Chondrocyte (in vitro differentiated cells): ENCODE results near the gene COX10. TPM values are rescaled to one million over a fixed set of nuclear protein-coding genes. Genes with fewer than 3 reads are reported as not detected.

Experiments used
- DNase-seq: peaks from one replicate; pipeline ENCODE4 v3.0.0; 2021; ENCODE audit warnings: mixed read lengths, low spot score
- H3K27ac Mint-ChIP-seq: one replicate; pipeline ENCODE4 v1.8.0; 2021; ENCODE audit warnings: mild to moderate bottlenecking, moderate library complexity, mixed read lengths; ENCODE audit not compliant: unreplicated experiment
- H3K27me3 Mint-ChIP-seq: 2 replicates; pipeline ENCODE4 v1.8.0; 2021; ENCODE audit warnings: low read depth, mixed read lengths
- H3K36me3 Mint-ChIP-seq: 2 replicates; pipeline ENCODE4 v1.8.0; 2021; ENCODE audit warnings: low read depth, mixed read lengths
- H3K4me1 Mint-ChIP-seq: 2 replicates; pipeline ENCODE4 v1.8.0; 2021; ENCODE audit warnings: low read depth, mild to moderate bottlenecking, mixed read lengths
- H3K4me3 Mint-ChIP-seq: one replicate; pipeline ENCODE4 v1.8.0; 2021; ENCODE audit warnings: mild to moderate bottlenecking, moderate library complexity, mixed read lengths; ENCODE audit not compliant: unreplicated experiment
- H3K9me3 Mint-ChIP-seq: 2 replicates; pipeline ENCODE4 v1.8.0; 2021; ENCODE audit warnings: low read depth, mixed read lengths
- total RNA-seq: library from RNA; stranded (reverse); gene quantifications from 3 replicates; pipeline ENCODE4 v1.2.1, GENCODE V29; 2021
- TF ChIP-seq, protein P1 (sequence below): fragments of 200-600 bp; sonication (generic); IDR thresholded peaks from 2 replicates; pipeline ENCODE4 v1.5.0; 2021; ENCODE audit warnings: antibody characterized with exemption, mild to moderate bottlenecking, moderate library complexity

COX10 gene
- total RNA-seq, 1 donor from 2014 or later = 12.6 TPM

DNA sequence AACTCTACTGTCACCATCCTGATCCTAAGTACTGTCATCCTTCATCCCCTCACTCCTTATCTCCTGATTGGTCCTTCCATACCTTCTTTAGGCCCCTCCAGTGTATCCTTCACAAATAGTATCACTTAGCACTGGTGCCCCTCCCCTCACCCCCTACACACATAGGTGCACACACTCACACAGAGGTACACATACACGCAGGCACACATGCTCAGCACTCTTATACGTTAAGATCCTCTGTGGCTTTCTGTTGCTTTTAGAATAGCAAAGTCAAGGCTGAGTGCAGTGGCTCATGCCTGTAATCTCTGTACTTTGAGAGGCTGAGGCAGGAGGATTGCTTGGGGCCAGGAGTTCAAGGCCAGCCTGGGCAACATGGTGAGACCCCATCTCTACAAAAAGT, 135.2 kb downstream of the COX10 start:
- TF ChIP-seq, protein P1, sequence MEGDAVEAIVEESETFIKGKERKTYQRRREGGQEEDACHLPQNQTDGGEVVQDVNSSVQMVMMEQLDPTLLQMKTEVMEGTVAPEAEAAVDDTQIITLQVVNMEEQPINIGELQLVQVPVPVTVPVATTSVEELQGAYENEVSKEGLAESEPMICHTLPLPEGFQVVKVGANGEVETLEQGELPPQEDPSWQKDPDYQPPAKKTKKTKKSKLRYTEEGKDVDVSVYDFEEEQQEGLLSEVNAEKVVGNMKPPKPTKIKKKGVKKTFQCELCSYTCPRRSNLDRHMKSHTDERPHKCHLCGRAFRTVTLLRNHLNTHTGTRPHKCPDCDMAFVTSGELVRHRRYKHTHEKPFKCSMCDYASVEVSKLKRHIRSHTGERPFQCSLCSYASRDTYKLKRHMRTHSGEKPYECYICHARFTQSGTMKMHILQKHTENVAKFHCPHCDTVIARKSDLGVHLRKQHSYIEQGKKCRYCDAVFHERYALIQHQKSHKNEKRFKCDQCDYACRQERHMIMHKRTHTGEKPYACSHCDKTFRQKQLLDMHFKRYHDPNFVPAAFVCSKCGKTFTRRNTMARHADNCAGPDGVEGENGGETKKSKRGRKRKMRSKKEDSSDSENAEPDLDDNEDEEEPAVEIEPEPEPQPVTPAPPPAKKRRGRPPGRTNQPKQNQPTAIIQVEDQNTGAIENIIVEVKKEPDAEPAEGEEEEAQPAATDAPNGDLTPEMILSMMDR = no peak
- no peaks in the 10 kb centered on the region for H3K27me3 Mint-ChIP-seq
- H3K4me1 Mint-ChIP-seq = peaks cover 6% of the 10 kb centered on the region
- H3K4me3 Mint-ChIP-seq = no peak overlapping the region
- H3K9me3 Mint-ChIP-seq = no peaks in the 10 kb centered on the region
- DNase-seq = no peak
- peaks cover 11% of the 10 kb centered on the region for H3K36me3 Mint-ChIP-seq
- no peak overlapping the region for H3K27ac Mint-ChIP-seq

DNA sequence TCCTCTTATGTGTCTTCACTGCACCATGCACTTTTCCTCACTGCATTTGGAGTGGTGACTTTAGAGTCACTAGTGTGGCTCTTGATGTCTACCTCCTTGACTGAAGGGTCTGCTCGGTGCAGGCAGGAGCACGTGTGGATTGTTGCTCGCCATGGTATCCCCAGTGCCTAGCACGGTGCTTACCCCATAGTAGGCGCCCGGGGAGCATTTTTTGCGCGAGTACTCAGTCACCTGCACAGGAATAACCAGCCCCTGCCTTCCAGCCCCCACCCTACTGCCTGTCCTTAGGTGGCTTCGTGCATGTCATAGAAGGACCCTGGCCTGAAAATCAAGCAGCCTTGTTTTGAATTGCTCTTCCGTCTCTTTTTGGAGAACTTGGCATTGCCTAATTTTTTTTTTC, 136.1 kb downstream of the COX10 start:
- DNase-seq = no peak
- peaks cover 15% of the 10 kb centered on the region for H3K36me3 Mint-ChIP-seq
- TF ChIP-seq, protein P1 = no peak
- H3K27me3 Mint-ChIP-seq = no peaks in the 10 kb centered on the region
- H3K27ac Mint-ChIP-seq = no peak overlapping the region
- no peaks in the 10 kb centered on the region for H3K9me3 Mint-ChIP-seq
- peaks cover 6% of the 10 kb centered on the region for H3K4me1 Mint-ChIP-seq
- H3K4me3 Mint-ChIP-seq = no peak overlapping the region

DNA sequence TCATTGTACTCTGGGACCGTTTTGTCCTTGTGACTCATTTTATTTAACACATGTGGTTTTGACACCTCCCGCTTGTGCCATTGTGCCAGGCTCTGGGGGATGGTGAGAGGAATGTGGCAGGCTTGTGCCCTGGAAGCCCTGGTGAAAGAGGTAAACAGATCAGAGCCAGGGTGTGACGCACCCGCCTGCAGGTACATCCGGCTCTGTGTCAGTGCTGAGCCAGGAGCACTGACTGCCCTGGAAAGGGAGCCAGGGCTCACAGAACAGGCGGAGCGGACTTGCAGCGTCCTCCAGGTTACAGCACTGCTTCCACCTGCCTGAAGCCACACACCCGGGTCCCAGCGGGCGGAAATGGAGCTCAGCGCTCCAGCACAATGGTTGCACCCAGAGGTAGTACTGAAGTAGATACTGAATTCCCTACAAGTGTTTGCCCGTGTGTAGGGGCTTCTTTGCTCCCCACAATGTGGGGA, 136.7 kb downstream of the COX10 start:
- DNase-seq = no peak
- H3K27ac Mint-ChIP-seq = no peak overlapping the region

DNA sequence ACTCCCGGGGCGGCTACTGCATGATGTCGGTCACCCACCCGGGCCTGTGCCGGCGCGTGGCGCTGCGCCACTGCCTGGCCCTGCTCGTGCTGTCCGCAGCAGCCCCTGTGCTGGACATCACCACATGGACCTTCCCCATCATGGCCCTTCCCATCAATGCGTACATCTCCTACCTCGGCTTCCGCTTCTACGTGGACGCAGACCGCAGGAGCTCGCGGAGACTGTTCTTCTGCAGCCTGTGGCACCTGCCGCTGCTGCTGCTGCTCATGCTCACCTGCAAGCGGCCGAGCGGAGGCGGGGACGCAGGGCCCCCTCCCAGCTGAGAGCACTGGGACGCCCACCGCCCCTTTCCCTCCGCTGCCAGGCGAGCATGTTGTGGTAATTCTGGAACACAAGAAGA, 137.6 kb downstream of the COX10 start:
- Mint-ChIP-seq H3K9me3 (peaks cover 4% of the 10 kb centered on the region), H3K4me3 (no peak overlapping the region), H3K27me3 (no peaks in the 10 kb centered on the region), H3K4me1 (peaks cover 4% of the 10 kb centered on the region), H3K36me3 (peaks cover 22% of the 10 kb centered on the region), H3K27ac (no peak overlapping the region)
- TF ChIP-seq, protein P1 = no peak
- no peak for DNase-seq

More for the DNA sequence above, 136.7 kb downstream of the COX10 start:
- TF ChIP-seq, protein P1 = no peak
- Mint-ChIP-seq H3K4me1 (peaks cover 6% of the 10 kb centered on the region), H3K36me3 (peaks cover 17% of the 10 kb centered on the region), H3K27me3 (no peaks in the 10 kb centered on the region), H3K4me3 (no peak overlapping the region), H3K9me3 (no peaks in the 10 kb centered on the region)

DNA sequence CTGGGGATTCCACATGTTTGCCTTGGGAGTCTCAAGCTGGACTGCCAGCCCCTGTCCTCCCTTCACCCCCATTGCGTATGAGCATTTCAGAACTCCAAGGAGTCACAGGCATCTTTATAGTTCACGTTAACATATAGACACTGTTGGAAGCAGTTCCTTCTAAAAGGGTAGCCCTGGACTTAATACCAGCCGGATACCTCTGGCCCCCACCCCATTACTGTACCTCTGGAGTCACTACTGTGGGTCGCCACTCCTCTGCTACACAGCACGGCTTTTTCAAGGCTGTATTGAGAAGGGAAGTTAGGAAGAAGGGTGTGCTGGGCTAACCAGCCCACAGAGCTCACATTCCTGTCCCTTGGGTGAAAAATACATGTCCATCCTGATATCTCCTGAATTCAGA, 138.5 kb downstream of the COX10 start:
- Mint-ChIP-seq H3K9me3 (peaks cover 4% of the 10 kb centered on the region), H3K4me1 (peaks cover 4% of the 10 kb centered on the region), H3K4me3 (no peak overlapping the region), H3K27ac (no peak overlapping the region), H3K27me3 (no peaks in the 10 kb centered on the region), H3K36me3 (peaks cover 24% of the 10 kb centered on the region)
- TF ChIP-seq, protein P1 = no peak
- no peak for DNase-seq
